Ureter (tissue), 1 donor: ENCODE measurements around the gene PARD3. TPM values are rescaled to one million over a fixed set of nuclear protein-coding genes. Genes with fewer than 3 reads are reported as not detected.
A peak's percentile ranks its signal among the peaks of the same experiment; 100 is the strongest.
"Not testable (repeated sequence)": the region's sequence is repeated elsewhere in the genome, so short reads cannot be mapped to it uniquely, and the experiment has no call there.

Experiments used
- DNase-seq: peaks from one replicate; pipeline ENCODE4 v3.0.0-alpha.2; 2020; ENCODE audit warnings: low spot score
- total RNA-seq: library from RNA; stranded (reverse); gene quantifications from one replicate; pipeline ENCODE4 v1.2.4, GENCODE V29; 2023
- donor health status: DM: yes; HTN: yes; CAD: no.

PARD3 gene
- total RNA-seq, 1 donor from 2014 or later = 73.5 TPM

DNA sequence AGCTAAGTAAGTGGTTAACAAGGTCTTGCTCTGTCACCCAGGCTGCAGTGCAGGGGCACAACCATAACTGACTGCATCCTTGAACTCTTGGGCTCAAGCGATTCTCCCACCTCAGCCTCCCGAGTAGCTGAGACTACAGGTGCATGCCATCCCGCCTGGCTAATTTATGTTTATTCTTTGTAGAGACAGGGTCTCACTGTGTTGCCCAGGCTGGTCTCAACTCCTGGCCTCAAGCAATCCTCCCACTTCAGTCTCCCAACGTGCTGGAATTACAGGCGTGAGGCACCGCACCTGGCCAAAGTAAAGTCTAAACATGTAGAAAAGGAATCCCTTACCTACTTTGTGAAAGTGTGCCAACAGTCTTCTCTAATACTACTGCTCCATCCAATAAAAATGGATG is 17.9 kb downstream of the PARD3 start:
- DNase-seq = no peak

DNA sequence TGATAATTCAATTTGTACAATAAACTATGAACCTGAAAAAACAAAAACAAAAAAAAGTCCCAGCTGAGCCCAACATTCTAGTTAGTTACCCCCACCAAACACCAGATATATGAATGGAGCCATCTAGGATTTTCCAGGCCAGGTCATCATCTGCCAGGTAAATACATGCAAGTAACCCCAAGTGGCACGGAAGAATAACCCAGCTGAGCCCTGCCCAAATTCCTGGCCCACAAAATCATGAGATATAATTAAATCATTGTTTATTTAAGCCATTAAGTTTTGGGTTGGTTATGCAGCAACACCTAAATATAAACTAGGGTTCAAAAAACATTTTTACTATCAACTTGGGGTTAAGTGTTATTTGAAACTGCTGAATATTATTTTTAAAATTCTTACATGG is 19.0 kb downstream of the PARD3 start:
- no peak for DNase-seq

DNA sequence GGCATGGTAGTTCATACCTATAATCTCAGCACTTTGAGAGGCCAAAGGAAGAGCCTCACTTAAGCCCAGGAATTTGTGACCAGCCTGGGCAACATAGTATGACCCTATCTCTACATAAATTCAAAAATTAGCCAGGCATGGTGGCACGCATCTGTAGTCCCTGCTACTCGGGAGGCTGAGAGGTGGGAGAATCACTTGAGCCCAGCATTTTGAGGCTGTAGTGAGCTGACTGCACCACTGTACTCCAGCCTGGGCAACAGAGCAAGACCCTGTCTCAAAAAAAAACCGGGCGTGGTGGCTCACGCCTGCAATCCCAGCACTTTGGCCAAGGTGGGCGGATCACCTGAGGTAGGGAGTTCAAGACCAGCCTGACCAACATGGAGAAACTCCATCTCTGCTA is 19.8 kb downstream of the PARD3 start:
- no peak for DNase-seq

DNA sequence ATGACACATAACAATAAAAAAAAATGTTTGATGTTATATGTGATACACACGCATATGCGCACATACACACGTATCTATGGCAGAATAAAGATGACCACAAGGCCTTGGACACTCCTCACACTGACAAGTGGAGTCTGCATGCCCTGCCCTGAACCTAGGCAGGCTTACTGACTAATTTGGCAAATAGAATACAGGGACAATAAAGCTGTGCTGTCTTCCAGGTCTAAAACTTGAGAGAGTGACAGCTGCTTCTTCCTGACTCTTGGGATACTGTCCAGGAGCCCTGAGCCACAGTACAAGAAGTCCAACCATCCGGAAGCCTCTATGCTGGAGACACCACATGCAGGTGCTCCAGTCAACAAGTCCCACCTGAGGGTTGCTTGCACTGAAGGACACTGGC is 20.3 kb downstream of the PARD3 start:
- DNase-seq = no peak

DNA sequence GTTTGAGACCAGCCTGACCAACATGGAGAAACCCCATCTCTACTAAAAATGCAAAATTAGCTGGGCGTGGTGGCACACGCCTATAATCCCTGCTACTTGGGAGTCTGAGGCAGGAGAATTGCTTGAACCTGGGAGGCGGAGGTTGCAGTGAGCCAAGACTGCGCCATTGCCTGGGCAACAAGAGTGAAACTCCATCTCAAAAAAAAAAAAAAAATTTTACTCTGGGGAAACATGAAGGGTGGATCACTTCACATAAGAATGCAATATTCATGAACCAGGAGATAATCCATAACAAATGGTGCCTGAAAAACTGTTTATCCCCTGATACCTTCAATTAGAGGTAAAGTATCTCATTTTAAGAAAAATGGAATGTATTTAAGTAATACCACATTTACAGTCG is 21.5 kb downstream of the PARD3 start:
- not testable (repeated sequence) for DNase-seq

DNA sequence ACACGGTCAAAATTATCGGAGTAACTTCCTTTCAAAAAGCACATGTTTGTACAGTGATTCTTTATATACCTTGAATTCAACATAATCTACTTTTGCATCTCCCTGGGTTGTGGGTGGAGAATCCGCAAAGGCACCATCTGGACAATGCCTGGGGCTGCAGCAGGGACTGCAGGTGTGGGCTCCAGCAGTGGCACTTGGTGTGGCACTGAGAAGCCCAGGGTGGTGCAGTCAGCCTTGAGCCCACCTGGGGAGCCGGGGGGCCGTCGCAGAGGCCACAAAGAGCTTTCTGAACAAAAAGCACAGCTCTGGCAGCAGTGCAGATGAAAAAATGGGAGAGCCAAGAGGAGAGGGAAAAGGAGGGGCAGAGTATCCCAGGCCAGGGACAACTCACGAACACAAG is 22.2 kb downstream of the PARD3 start:
- no peak for DNase-seq

DNA sequence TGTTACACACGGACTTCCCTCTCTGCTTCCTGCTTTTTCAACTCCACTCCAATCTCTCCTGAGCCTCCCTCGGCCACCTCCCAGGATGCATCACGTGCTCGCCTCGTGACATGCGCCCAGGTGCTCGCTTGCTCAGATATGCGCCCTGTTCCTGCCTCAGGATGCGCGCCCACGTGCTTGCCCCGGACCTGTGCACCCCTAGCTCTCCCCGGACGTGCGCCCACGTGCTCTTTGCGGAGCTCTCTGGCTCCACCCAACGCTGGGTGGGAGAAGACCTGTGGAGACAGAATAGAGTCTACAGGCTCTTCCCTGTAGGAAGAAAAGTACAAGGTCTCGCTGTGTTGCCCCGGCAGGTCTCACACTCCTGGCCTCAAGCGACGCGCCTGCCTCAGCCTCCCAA is 23.1 kb downstream of the PARD3 start:
- peak; percentile 60 for DNase-seq

DNA sequence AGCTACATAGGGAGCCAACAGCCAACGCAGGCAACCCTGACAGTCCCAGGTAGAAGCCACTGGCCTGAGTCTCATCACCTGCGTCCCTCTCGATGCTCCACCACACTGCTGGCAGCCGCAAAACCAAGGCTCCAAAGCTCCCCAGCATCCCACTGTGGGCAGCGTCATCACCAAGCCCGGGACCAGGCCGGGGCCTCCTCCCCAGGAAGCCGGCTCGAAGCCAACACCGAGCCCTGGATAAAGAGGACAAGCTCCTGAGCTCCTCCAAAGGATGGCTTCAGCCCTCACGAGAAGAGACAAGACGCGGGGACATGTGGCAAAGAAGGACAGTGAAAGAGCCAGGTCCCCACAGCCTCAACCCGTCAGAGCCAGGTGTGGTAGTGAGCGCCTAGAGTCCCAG is 23.9 kb downstream of the PARD3 start:
- DNase-seq = no peak

DNA sequence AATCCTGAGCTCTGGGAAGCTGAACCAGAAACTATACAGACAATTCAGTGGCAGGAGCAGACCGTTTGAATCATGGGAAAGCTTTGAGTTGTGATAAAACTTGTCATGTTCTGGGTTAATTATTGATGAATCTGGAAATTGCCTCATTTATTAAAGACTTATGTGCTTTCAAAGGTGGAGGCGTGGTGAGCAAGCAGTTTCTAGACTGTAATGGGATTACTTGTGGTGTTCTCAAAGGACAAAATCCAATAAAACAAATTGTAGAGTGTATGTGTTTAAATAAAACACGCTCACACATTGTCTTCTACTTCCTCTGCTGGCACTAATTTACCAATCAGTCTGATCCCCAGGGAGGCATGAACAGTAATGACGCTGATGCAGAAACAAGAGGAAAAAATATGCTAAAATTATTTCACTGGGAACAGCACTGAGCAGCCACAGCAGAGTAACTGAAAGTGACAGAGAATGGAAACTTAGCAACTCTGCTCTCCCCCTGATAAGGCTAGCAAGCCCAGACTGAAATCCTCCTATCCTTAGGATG is 25.1 kb downstream of the PARD3 start:
- DNase-seq = no peak

DNA sequence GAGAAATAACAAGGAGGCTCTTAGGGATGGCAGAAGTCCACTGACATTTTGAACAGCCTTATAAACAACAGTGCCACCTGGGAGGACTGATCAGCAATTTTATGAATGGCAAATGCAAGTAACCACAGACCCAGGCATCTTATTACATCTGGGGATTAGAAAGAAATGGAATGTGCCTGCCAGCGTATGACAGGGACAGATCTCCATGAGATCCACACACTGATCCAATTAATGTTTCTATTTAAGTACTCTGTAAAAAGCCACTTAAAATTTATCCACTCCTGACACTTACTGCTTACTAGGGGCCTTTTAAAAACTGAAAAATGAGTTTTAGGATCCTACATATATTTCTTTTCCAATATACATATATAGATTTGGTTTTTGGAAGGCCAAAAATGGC is 28.6 kb downstream of the PARD3 start:
- DNase-seq = no peak

DNA sequence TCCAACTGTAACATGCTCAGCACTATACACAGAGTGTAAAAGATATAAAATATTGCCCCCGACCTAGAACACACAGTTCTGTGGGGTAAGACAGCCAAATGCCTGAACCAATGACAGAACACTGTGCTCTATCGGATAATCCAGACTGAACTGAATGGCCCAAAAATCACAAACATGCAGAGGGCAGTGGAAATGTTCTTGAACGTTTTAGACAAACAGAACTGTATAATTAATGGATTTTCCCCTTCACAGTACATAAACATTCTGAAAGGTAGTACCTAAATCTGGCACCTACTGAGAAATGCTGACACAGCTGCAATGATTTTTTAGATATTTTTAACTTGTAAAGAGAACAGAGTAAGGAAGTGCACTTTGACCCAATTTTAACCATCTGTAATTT is 33.4 kb downstream of the PARD3 start:
- no peak for DNase-seq

DNA sequence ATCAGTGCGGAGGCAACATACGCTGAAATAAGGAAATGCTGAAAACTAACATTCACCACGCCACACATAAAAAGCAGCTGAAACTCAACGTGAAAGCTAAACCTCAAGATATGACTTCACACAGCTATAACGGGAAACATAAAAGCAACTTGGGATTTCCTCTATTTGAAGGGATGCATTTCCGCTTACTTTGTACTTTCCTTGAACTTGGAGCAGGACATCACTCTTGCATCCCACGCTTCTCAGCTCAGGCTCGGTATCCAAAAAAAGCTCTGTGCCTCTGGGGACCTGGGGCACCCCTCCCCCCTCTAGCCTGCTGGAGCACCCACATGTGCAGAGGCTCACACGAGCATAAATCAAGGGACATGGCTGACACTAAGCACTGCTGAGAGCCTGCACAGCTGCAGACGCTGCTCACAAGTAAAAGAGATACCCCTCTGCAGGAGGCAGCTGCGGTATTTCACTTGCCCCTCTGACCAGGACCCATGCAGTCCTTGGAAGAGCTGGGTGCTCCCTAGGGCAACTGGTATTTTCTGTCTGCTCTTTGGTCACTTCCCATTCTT is 34.2 kb downstream of the PARD3 start:
- no peak for DNase-seq

DNA sequence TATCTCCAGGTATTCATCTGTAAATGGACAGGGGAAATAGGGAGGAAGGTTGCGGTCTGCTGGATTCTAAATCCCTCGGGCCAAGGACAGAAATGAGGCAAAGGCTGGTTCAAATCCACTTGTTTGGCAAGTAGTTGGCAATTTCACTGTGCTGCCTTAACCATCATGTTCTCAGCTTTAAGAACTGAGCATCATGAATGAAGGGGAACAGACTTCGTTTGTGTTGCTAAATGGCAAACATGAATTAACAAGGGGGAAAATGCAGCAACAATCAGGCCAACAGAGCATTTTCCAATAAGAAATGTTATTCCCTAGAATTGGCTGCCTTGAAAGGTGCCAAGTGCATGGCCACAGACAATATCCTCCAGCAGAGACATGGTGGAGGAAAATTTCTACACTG is 36.9 kb downstream of the PARD3 start:
- DNase-seq = no peak

DNA sequence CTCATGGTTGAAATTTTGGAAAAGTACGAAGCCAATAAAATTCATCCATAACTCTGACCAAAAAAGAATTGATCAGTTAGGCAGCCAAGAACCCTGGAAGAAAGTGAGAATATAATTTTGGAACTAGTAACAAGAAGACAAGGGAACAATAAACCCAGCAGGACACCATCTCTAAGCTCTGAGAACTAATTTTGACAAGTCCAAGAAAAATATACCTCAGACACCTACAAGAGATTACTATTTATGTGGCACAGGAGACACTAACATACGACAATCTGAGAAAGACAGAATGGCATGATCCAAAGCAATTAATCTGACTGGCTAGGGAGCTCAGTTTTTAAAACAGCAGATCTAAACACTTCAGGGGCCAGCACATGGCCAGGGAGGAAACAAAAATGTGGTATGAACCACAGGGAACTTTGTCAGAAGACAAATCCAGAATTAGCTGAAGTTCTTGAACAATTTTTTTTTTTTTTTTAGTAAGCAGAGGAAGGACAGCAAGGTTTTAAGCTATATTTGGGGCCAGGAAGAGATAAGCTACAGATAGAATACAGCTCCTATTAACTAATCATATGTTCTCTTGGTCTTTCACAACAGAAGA is 38.9 kb downstream of the PARD3 start:
- no peak for DNase-seq

DNA sequence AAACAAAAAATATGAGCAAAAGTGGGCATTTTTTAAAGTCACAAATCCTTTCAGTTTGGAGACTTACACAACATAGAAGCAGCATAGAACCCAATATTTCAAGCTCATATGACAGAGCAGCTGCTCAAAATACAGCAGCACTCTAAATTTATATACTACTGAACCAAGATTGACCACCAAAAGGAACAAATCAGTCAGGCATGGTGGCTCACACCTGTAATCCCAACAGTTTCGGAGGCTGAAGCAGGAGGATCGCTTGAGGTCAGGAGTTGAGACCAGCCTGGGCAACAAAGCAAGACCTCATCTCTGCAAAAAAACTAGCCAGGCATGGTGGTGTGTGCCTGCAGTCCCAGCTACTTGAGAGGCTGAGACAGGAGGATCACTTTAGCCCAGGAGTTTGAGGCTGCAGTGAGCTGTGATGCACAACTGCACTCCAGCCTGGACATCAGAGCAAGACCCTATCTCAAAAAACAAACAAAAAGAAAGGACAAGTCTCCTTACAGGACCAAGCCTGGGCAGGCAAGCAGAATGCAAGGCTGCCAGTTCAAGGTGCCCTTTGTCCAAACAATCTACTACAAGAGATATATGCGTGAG is 40.0 kb downstream of the PARD3 start:
- DNase-seq = no peak

DNA sequence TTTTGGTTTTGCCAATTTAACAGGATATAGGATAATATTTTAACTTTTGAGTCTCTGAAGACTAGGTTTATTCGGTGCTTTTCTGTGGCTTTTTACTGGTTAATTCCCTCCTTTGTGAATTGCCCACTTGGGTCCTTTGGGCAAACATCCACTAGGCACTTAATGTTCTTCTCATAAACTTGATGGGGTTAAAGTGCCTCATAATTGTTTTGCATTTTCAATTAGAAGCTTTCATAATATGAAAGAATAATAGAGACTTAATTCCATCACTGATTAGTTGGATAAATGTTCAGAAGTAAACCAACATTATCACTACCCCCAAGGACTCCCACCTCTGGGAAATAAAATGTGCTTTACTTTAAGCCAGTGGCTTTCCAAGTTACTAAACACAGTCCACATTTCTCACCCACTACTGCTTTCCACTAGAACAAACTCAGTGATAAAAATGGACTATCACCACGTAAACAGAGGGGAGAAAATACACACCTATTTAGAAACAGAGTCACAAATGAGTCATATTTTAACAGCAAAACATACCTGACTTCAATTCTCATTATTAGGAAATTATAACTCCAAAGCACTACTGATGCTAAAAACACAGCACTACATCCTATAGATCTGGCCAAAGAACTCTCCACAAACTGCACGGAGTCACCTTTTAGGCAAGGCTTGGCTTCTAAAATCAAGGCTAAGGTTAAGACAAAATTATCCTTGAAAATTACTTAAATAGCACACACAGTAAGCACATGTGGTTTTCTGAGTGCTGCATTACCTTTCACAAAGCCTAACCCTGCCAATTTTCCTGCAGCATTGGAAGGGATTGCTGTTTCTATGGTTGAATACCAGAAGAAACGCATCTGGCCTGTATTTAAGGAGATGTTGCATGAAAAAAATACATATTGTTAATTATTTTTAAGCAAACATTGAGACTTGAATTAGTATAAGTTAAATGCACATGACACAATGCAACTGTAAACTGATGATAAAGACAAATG is 41.2 kb downstream of the PARD3 start:
- DNase-seq = no peak

DNA sequence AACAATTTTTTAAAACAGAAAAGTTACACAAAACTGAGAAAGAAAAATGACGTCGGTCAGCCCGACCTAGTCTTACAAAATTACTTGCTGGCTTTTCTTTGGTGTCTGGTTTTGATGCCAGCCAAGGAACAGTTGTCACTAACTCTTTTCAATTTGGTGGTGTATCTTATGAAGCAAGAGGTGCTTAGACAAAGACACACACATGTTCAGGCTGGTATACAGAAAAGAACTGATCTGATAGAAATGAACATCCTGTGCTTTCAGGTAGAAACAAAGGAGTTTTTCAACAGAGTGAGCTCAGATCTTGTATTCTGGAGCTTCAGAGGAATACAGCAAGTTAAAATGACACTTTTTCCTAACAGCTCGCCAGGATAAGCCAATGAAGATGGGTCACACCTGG is 43.6 kb downstream of the PARD3 start:
- no peak for DNase-seq

DNA sequence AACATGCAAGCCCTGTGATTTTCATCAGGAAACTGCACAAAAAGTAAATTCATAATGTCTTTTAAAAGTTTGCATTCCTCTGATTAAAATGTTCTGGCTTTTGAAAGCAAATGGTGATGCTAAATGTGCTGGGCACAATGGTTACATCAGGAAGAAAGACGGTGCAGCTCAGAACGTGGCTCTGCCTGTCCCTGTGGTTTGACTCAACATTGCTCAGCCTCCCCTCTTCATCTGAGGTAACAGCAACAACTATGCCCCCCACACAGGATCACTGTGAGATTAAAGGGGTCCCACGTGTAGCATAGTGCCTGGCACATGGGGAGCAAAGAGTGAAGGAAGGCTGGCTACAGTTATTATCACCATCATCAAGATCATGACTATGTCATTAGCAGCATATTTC is 44.0 kb downstream of the PARD3 start:
- DNase-seq = no peak

DNA sequence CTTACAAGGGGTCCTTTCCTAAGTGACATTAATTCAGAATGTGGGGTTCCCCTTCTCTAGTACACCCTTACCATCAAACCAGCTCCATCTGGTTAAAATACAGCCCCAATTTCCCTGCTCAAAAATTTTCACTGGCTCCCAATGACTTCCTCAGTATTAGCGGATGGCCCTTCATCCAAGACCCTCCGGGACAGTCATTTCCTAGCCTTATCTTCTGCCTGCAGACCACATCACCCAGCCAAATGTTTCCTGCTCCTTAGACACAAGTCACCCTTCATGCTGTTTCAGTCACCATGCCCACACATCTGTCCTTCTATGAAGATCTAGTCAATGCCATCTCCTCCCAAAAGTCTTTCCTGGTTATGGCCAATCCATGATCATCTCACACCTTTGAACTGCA is 45.2 kb downstream of the PARD3 start:
- DNase-seq = no peak

DNA sequence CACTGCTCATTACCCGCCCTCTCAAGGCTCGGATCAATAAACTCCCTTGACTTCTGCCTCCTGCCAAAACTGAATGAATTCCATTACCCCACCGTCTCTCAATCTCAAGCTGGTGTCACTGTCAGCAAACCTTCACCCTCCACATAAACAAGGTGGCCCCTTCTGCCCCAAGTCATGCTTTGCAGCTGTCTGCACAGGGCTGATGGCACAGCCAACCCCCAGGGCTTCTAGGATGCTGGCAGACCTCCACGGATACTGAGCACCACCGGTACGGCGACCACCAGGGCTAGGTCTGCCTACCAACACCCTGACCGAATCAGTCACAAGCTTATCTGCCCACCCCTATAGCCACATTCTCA is 46.1 kb downstream of the PARD3 start:
- DNase-seq = no peak

DNA sequence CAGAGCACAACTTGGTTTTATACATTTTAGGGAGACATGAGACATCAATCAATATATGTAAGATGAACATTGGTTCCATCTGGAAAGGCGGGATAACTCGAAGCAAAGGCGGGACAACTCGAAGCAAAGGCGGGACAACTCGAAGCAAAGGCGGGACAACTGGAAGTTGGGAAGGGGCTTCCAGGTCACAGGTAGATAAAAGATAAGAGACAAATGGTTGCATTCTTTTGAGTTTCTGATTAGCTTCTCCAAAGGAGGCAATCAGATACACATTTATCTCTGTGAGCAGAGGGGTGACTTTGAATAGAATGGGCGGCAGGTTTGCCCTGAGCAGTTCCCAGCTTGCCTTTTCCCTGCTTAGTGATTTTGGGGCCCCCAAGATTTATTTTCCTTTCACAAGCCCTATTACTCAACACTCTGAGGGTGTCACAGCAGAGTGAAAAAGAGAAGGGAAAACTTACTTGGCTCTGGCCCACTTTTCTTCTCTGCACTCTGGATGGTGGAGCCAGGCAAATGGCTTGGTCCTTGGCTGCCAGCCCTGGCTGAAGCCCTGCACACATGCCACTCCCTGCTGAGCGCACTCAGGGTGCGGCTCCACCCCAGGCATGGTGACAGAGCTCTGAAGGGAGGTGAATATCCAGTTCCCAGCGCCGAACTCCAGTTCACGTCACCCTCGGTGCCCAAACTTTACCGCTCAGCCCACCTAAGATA is 46.7 kb downstream of the PARD3 start:
- peak; percentile 85 for DNase-seq
